ENCODE measurements around the gene DSCAML1. TPM values are rescaled to one million over a fixed set of nuclear protein-coding genes. Genes with fewer than 3 reads are reported as not detected.

The DSCAML1 gene
- total RNA-seq, 1 experiment from 2014 or later = 0.15 TPM

GRCh38 chr11:117766576-117766975 is 30.4 kb downstream of the DSCAML1 start:
- Histone ChIP-seq H2BK5ac (ENCODE audit: insufficient read length, low read length) (no peak overlapping the region), H4K91ac (ENCODE audit: insufficient read length, low read depth, low read length) (no peak overlapping the region), H2BK15ac (ENCODE audit: low read depth, low read length) (no peak overlapping the region), H3K56ac (ENCODE audit: insufficient read length, low read depth, low read length) (no peak overlapping the region), H3T11ph (ENCODE audit: low read length) (no peak overlapping the region), H3K4me2 (ENCODE audit: insufficient read depth, insufficient read length, low read length) (no peak overlapping the region), H3K4ac (ENCODE audit: low read depth, low read length) (no peak overlapping the region), H3K4me1 (ENCODE audit: insufficient read depth, low read length) (no peaks in the 10 kb centered on the region), H4K20me1 (ENCODE audit: control insufficient read depth, insufficient read depth, insufficient read length) (no peaks in the 10 kb centered on the region), H3K9me3 (ENCODE audit: control insufficient read depth, low read depth, low read length) (no peaks in the 10 kb centered on the region), H4K5ac (ENCODE audit: insufficient read length, low read depth, low read length) (no peak overlapping the region), H3K9ac (ENCODE audit: extremely low read depth, insufficient read length, low read length) (no peak overlapping the region), H3K27ac (ENCODE audit: insufficient read length, low read depth, low read length) (no peak overlapping the region), H3K18ac (ENCODE audit: insufficient read length, low read depth, low read length) (no peak overlapping the region), H3K27me3 (ENCODE audit: insufficient read depth, low read length) (no peaks in the 10 kb centered on the region), H3K79me1 (ENCODE audit: insufficient read depth, low read depth, low read length, poor library complexity, severe bottlenecking) (no peaks in the 10 kb centered on the region), H2AK5ac (ENCODE audit: insufficient read length, low read length) (no peak overlapping the region), H3K23ac (ENCODE audit: insufficient read length, low read depth, low read length) (no peak overlapping the region), H2AFZ (ENCODE audit: low read length) (no peak overlapping the region), H3K14ac (ENCODE audit: insufficient read depth, low read length) (no peak overlapping the region; the same call in 1 of the 2 replicates), H2BK20ac (ENCODE audit: low read depth, low read length, poor library complexity, severe bottlenecking) (no peak overlapping the region), H2BK12ac (ENCODE audit: insufficient read length, low read depth, low read length) (no peak overlapping the region), H4K8ac (replicated peaks; ENCODE audit: insufficient read length, low read depth, low read length) (no peak overlapping the region), H2BK120ac (ENCODE audit: low read depth, low read length, poor library complexity, severe bottlenecking) (no peak overlapping the region), H3K23me2 (ENCODE audit: insufficient read length, low read depth, low read length, poor library complexity, severe bottlenecking) (no peaks in the 10 kb centered on the region), H3K79me2 (ENCODE audit: insufficient read depth, low read length) (no peaks in the 10 kb centered on the region)
- no CpG with 5 or more reads among the region's 10 CpGs for WGBS (ENCODE audit: extremely low coverage, insufficient read length, low lambda C conversion rate)
- TF ChIP-seq CTCF (conservative IDR thresholded peaks at IDR 0.05) = no peak
- no peaks in the 10 kb centered on the region; a peak in 1 of 5 replicates for H3K9me3 Mint-ChIP-seq
- peaks cover 11 to 16% of the 10 kb centered on the region in 2 experiments for H3K4me1 Mint-ChIP-seq
- no peaks in the 10 kb centered on the region for H3K36me3 Mint-ChIP-seq (ENCODE audit: insufficient read depth in 1 of 3, low read depth in 3 of 3)
- peaks cover 14% of the 10 kb centered on the region for H3K27me3 Mint-ChIP-seq (ENCODE audit: low read depth)
- DNase-seq = no peak
- H3K4me3 Mint-ChIP-seq = no peak overlapping the region
- no peak overlapping the region for H3K27ac Mint-ChIP-seq

Measured in H9 (cell line).